Measurements from ENCODE around the gene OR5V1.

GRCh38 chr6:29376003-29376402, 7.3 kb upstream of the OR5V1 start:
- TF ChIP-seq EP300 (IDR thresholded peaks at IDR 0.05; ENCODE audit: borderline replicate concordance) (no peak), RAD21 (IDR thresholded peaks at IDR 0.05; ENCODE audit: low read depth) (peak; percentile 38; the same call in 1 of the 2 replicates), TEAD4 (IDR thresholded peaks at IDR 0.05) (no peak), YY1 (IDR thresholded peaks at IDR 0.05; ENCODE audit: low read depth) (no peak), NFIC (IDR thresholded peaks at IDR 0.05) (no peak), EGR1 (IDR thresholded peaks at IDR 0.05) (no peak)

All from Ishikawa (cell line).